Vagina (tissue), 2 donors: ENCODE results near the gene ADAMTS17.

Source experiments
- CTCF ChIP-seq, 3 experiments: fragments of 450-650 bp in 2 of 3; fragments of 200-600 bp in 1 of 3; sonication (generic) in 1 of 3; IDR thresholded peaks; one replicate each; pipeline ENCODE4 v1.5.1; 2017 to 2019; ENCODE audit warnings: antibody characterized with exemption in 3 of 3, mild to moderate bottlenecking in 2 of 3, moderate library complexity in 2 of 3
- POLR2A ChIP-seq, 2 donors: fragments of 450-650 bp; IDR thresholded peaks; one replicate each; pipeline ENCODE4 v1.6.1; 2017; ENCODE audit warnings: antibody characterized with exemption in 2 of 2, mild to moderate bottlenecking in 2 of 2, moderate library complexity in 2 of 2
- POLR2AphosphoS5 ChIP-seq, 2 donors: sonication (generic); formaldehyde crosslinking; IDR thresholded peaks; one replicate each; pipeline ENCODE4 v1.9.0; 2017; ENCODE audit warnings: antibody characterized with exemption in 2 of 2, mild to moderate bottlenecking in 2 of 2, low read depth in 1 of 2; ENCODE audit not compliant: insufficient read depth in 1 of 2

GRCh38 chr15:99985878-99986277, 355.9 kb downstream of the ADAMTS17 start:
- no peak for TF ChIP-seq CTCF (IDR thresholded peaks at IDR 0.05)
- no peak for TF ChIP-seq POLR2A (IDR thresholded peaks at IDR 0.05)
- TF ChIP-seq POLR2AphosphoS5 (IDR thresholded peaks at IDR 0.05; ENCODE audit: insufficient read depth in 1 of 2, low read depth in 1 of 2) = no peak
